GM12801 (cell line): Measurements from ENCODE around the gene ETS2.

Experiments
- TF ChIP-seq, protein P1 (sequence below): IDR thresholded peaks from one replicate; pipeline ENCODE4 v1.5.1; 2011; ENCODE audit warnings: control low read depth; ENCODE audit not compliant: insufficient read length; ENCODE audit errors: extremely low read depth

ETS2 gene

DNA sequence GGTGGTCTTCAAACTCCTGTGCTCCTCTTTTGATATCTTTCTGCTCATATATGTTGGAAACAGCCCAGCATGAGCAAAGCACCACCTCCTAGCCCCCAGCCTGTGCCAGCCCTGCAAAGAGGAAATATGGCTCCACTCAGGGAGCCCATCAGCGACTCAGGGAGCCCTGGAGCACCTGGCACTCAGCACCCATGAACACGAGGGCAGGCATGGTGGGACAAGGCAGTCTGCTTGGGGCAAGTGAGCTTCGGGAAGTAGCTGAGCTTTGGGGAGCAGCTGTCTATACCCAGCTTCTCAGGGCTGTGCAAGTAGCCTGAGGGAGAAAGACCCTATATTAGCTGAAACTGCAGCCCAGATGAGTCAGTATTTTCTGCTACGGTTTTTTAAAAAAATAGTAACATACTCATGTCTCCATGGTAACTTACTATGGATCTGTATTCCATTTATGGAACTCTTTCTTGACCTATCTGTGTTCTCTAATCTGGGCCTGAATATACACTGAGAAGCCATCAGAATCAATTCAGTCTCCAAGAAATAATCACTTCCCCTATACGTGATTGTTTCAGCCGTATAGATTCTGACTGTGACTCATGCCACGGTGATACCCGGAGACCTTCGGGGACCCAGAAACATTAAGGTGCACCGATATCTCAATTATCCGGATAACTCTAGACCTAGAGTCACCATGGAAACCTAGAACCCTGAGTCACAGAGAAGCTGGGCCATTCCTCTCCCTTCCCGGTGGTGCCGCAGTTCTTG lies 1.5 kb upstream of the ETS2 start:
- TF ChIP-seq, protein P1, sequence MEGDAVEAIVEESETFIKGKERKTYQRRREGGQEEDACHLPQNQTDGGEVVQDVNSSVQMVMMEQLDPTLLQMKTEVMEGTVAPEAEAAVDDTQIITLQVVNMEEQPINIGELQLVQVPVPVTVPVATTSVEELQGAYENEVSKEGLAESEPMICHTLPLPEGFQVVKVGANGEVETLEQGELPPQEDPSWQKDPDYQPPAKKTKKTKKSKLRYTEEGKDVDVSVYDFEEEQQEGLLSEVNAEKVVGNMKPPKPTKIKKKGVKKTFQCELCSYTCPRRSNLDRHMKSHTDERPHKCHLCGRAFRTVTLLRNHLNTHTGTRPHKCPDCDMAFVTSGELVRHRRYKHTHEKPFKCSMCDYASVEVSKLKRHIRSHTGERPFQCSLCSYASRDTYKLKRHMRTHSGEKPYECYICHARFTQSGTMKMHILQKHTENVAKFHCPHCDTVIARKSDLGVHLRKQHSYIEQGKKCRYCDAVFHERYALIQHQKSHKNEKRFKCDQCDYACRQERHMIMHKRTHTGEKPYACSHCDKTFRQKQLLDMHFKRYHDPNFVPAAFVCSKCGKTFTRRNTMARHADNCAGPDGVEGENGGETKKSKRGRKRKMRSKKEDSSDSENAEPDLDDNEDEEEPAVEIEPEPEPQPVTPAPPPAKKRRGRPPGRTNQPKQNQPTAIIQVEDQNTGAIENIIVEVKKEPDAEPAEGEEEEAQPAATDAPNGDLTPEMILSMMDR, result no peak

DNA sequence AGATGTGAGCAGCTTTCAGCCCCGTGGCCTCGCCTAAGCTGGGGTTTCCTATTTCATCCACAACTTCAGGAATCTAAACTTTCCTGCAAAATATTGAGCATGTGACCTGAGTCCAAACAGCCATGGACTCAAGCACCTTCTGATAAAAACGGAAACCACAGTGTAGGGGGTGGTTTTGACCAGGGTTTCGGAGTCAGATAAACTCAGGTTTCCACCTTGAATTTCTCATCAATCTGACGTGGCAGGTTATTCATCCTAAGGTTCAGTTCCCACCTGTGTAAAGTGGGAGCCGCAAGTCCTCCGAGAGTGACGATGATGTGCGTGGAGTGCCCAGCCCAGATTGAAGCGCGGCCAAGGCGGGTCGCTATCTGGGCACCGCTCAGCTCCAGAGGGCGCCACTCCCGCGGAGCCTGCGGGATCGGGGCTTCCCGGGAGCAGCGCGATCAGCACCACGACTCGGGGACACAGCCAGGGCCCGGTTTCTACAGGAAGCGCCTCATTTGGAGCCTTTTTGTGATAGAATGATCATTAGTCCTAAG lies 871 bp upstream of the ETS2 start:
- TF ChIP-seq, protein P1, result no peak

DNA sequence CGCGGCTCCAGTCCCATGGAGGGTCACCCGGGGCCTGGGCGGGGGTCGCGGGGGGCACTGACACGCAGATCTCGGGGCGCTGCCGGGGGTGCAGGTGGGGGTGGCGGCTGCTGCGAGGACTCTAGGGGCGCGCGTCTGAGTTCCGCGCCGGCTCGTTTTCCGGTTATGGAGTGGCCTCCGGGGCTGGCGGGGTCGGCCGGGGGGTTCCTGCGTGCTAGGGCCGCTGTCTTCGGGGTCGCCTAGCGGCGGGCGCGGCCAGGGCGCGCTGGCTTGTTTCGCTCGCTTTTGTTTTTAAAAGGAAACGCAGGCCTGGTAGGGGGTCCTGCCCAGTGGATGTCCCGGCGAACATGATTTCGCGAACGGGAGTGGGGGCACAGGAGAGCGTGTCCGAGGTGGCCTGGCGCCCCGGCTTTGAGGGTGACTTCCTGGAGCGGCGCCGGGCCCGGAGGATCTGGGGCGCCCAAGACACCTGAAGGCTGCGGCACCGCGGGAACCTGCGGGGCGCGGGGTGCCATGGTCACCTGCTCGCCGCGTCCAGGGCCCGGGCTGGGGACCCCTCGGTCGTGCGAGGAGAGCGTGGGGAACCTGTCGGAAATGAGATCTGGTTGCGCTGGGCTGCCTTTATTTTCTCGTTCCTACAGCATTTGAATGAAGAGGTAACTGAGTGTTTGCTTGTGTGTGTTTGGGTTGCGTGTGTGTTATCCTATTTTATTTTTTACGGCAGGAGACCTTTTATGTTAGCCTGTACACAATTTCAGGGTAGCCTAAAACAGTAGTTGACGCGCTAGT lies 618 bp downstream of the ETS2 start:
- TF ChIP-seq, protein P1, result no peak

DNA sequence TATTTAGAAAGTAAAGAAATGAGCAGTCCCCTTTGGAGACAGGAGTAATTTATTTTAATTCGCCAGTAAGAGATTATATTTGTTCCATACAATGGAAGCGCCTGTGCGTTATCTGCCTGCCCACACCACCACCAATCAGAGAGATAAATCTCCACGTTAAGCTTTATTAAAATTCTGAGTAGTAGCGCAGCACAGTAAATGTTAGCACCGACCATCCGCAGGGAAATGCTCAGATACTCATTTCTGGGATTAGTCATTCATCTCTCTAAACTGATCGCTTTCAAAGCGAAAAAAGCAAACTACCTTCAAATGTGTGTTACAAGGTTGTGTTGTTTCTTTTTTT lies 1.2 kb downstream of the ETS2 start:
- TF ChIP-seq, protein P1, result no peak

DNA sequence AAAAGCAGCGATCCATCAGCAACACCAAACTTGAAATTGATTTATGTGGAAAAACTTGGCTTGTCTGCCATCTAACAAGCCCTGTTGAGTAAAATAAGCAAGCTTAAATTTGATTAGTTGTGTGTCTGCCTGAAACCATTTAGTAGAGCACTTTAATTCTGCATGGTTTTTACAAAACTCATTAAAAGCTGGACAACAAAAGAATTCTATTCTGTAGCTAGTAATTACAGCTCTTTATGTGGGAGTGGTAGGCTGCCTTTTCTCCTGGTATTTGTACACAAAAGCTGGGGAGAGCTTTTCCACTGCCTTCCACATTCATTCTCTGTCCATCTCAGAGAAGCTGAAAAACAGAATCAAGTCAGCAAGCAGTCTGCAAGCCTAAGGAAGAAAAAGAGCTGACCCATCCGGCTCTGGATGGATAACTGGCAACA lies 1.7 kb downstream of the ETS2 start:
- TF ChIP-seq, protein P1, result no peak

DNA sequence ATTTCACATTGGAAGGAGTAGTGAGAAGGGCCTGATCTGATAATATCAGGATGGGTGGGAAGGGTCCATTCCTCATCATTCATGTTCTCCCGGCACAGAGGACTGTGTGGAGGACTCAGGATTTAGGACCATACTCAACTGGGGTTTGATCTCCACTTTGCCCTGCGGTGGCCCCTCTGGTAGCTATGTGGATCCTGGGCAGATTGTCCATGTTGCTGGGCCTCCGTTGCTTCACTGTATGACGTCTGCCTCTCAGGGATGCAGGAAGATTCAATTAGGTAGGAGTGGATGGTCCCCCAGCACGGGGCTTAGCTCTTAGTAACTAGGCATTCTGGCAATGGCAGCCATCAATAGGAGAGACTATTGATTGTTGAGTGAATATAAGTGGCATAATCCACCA lies 2.3 kb downstream of the ETS2 start:
- TF ChIP-seq, protein P1, result no peak

DNA sequence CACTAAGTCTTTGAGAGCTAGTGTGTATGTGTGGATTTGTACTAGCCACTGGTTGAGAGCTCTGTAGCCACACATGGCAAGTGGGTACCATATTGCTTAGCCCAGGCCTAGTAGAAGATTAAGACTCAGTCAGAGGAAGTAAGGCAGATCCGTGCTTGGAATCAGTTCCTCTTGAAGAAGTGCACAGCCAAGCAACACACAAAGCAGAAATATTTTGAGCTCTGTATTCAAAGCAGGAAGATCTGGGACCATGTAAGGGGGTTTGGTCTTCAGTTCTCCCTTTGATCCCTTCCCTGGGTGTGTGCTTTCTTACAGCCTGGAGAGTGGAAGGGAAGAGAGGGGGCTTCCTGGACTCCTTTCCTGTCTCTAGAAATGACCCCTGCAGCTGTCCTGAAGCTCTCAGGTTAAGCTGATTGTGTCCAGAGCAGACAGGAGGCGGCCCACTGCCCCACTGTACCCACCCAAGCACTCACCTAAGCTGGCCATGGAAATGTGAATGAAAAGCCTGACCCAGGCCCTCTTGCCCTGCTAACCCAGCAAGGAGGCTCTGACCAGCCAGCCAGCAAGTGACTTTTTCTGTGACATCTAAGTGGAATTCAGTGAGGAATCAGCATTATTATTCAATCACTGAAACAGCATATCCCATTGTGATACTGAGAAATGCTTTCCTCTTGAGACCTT lies 3.6 kb downstream of the ETS2 start:
- TF ChIP-seq, protein P1, result no peak
